ENCODE data around the gene MAPRE2.

The MAPRE2 gene

DNA sequence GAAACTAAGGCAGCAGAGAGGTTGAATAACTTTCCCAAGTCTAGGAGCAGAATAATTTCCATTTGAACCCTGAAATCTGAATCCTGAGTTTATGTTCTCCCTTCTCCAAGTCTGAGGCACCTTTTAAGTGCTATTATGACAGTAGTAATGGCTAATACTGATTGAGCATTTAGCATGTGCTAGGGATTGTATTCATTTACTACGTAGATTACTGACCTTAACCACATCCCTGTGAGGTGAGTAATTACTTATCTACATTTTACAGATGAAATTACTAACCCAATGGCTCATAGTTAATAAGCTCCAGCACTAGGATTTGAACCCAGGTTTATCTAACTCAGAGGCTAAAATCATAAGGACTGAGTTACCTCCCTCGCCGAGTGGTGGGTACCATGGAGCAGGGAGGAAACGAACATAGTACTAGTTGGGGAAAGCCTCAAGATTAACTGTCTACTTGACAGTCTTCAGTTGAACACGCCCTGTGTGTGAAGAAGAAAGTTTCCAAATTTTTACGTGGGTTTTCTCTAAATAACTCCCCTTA, 93.0 kb downstream of the MAPRE2 start:
- H3K9me3 ChIP-seq (ENCODE audit: severe bottlenecking) = no peaks in the 10 kb centered on the region
- H3K27ac ChIP-seq = no peak overlapping the region
- no peak for TF ChIP-seq CTCF (IDR thresholded peaks at IDR 0.05; ENCODE audit: low read depth, low read length)
- no peak overlapping the region for H3K4me3 ChIP-seq (ENCODE audit: low read depth, low read length)
- no peaks in the 10 kb centered on the region for H3K27me3 ChIP-seq (ENCODE audit: insufficient read depth, low read depth, severe bottlenecking)
- no peak for DNase-seq
- H3K36me3 ChIP-seq = peaks cover 2% of the 10 kb centered on the region; the same call in 1 of the 2 replicates

DNA sequence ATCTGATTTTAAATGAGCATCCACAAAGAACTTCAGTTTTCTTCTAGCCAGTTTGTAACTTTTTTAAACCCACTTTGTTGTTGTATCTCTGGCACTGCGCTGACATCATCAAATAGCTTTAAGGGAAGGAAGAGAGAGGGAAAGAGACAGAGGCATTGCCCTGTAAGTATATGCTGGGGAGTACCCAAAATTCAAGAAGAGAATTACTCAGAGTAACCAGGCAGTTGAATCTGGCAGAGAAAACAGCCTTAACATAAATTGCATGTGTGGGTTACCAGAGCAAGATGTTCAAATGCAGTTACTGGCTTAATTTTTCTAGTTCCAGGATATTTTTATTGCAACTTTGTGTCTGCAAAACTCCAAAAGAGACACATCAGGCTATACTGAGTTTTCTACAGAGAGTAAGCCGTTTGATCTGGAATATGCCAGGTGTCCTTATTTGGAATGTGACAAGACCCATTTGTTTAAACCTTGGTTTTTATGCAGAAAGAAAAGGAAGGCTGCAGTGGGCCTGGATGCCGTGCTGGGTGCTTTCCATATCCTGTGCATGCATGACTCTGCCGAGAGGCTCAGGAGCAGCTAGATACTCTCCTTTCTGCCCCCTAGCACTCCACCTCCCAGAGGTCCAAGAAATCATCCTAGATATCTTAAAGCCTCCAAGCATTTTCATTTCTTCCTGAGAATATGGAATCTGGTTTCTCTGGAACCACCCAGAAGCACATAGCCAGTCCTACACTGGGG, 93.7 kb downstream of the MAPRE2 start:
- DNase-seq = no peak
- Histone ChIP-seq H3K36me3 (peaks cover 2% of the 10 kb centered on the region; the same call in 1 of the 2 replicates), H3K9me3 (ENCODE audit: severe bottlenecking) (no peaks in the 10 kb centered on the region), H3K4me3 (ENCODE audit: low read depth, low read length) (no peak overlapping the region), H3K27me3 (ENCODE audit: insufficient read depth, low read depth, severe bottlenecking) (no peaks in the 10 kb centered on the region), H3K27ac (no peak overlapping the region)
- TF ChIP-seq CTCF (IDR thresholded peaks at IDR 0.05; ENCODE audit: low read depth, low read length) = no peak

GRCh38 chr18:35136248-35136647, 95.0 kb downstream of the MAPRE2 start:
- TF ChIP-seq CTCF (IDR thresholded peaks at IDR 0.05; ENCODE audit: low read depth, low read length) = no peak
- no peak for DNase-seq
- Histone ChIP-seq H3K27ac (no peak overlapping the region), H3K36me3 (peaks cover 2% of the 10 kb centered on the region; the same call in 1 of the 2 replicates), H3K27me3 (ENCODE audit: insufficient read depth, low read depth, severe bottlenecking) (no peaks in the 10 kb centered on the region), H3K4me3 (ENCODE audit: low read depth, low read length) (no peak overlapping the region), H3K9me3 (ENCODE audit: severe bottlenecking) (no peaks in the 10 kb centered on the region)

DNA sequence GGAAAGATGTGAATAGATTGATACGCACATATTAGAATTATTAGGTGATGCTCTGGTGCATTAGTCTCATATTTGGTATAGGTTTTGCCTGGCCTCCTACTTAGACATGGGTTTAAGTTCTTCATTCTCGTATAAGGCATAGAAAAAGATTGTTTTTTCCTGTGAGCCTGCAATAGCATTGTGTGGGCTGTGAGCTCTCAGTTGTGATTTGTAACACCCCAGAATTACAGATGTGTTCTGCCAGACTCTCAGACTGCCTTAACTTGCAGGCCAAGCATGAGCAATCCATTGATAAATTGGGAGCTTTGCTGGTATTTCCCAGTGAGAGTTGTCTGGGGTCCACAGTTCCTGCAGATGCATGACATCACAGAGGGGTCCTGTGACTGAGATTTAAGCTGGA, 95.7 kb downstream of the MAPRE2 start:
- Histone ChIP-seq H3K9me3 (ENCODE audit: severe bottlenecking) (no peaks in the 10 kb centered on the region), H3K27ac (no peak overlapping the region), H3K27me3 (ENCODE audit: insufficient read depth, low read depth, severe bottlenecking) (no peaks in the 10 kb centered on the region), H3K36me3 (peaks cover 2% of the 10 kb centered on the region; the same call in 1 of the 2 replicates), H3K4me3 (ENCODE audit: low read depth, low read length) (no peak overlapping the region)
- no peak for TF ChIP-seq CTCF (IDR thresholded peaks at IDR 0.05; ENCODE audit: low read depth, low read length)
- DNase-seq = no peak

DNA sequence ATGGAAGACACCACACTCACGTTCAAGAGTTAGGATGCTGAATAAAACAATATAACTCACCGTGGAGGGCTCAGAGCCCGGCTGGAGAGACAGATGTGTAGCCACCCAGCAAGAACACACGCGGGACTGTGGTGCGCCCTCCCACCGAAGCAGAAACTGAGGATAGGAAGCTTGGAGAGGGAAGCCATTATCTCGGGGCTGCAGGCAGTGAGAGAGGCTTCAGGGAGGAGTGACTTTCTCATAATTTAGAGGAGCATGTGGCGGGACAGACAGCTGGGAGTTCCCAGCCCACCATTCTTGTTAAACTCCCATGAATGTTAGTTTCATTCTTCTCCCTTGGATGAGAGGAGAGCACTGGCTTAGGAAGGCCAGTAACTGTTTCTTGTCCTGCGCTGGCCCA, 96.4 kb downstream of the MAPRE2 start:
- H3K27me3 ChIP-seq (ENCODE audit: insufficient read depth, low read depth, severe bottlenecking) = no peaks in the 10 kb centered on the region
- no peak for DNase-seq
- TF ChIP-seq CTCF (IDR thresholded peaks at IDR 0.05; ENCODE audit: low read depth, low read length) = no peak
- H3K4me3 ChIP-seq (ENCODE audit: low read depth, low read length) = no peak overlapping the region
- H3K36me3 ChIP-seq = peaks cover 2% of the 10 kb centered on the region; the same call in 1 of the 2 replicates
- H3K27ac ChIP-seq = no peak overlapping the region
- H3K9me3 ChIP-seq (ENCODE audit: severe bottlenecking) = no peaks in the 10 kb centered on the region
